Inferior parietal cortex (tissue), 1 donor: ENCODE measurements around the gene CELSR2.
"Not testable (repeated sequence)": the region's sequence is repeated elsewhere in the genome, so short reads cannot be mapped to it uniquely, and the experiment has no call there.

Experiments
- DNase-seq: peaks from one replicate; pipeline ENCODE4 v3.0.0-alpha.2; 2016; ENCODE audit errors: extremely low spot score

Gene CELSR2

GRCh38 chr1:109280862-109281261, 31.5 kb downstream of the CELSR2 start:
- no peak for DNase-seq

- no peak for DNase-seq
Observed at GRCh38 chr1:109281680-109282496, 32.5 kb downstream of the CELSR2 start.

- no peak for DNase-seq
Observed at GRCh38 chr1:109282497-109282951, 33.2 kb downstream of the CELSR2 start.

GRCh38 chr1:109282952-109283747, 33.8 kb downstream of the CELSR2 start, which contains the start of gene PSRC1:
Gene PSRC1 (minus strand): TSS chr1:109283145.
- peak; percentile 96 for DNase-seq

- no peak for DNase-seq
Observed at GRCh38 chr1:109283748-109284600, 34.6 kb downstream of the CELSR2 start.

- DNase-seq, result not testable (repeated sequence)
Observed at GRCh38 chr1:109286762-109287161, 37.4 kb downstream of the CELSR2 start.

GRCh38 chr1:109290137-109290536, 40.8 kb downstream of the CELSR2 start:
- no peak for DNase-seq

GRCh38 chr1:109290998-109291397, 41.7 kb downstream of the CELSR2 start:
- peak; percentile 36 for DNase-seq

GRCh38 chr1:109292364-109292763, 43.0 kb downstream of the CELSR2 start:
- no peak for DNase-seq

GRCh38 chr1:109293026-109293425, 43.7 kb downstream of the CELSR2 start:
- no peak for DNase-seq

GRCh38 chr1:109294481-109294880, 45.1 kb downstream of the CELSR2 start:
- no peak for DNase-seq

- DNase-seq, result no peak
Observed at GRCh38 chr1:109295712-109296415, 46.5 kb downstream of the CELSR2 start.

GRCh38 chr1:109296782-109297181, 47.4 kb downstream of the CELSR2 start:
- no peak for DNase-seq

- peak; percentile 70 for DNase-seq
Observed at GRCh38 chr1:109298666-109299557, 49.6 kb downstream of the CELSR2 start.

- peak; percentile 87 for DNase-seq
Observed at GRCh38 chr1:109299558-109300343, 50.4 kb downstream of the CELSR2 start.

- no peak for DNase-seq
Observed at GRCh38 chr1:109300650-109301151, 51.4 kb downstream of the CELSR2 start.

GRCh38 chr1:109301874-109302273, 52.5 kb downstream of the CELSR2 start:
- DNase-seq, result no peak

GRCh38 chr1:109304226-109304920, 55.0 kb downstream of the CELSR2 start:
- DNase-seq, result peak; percentile 86
